GM21825 (cell line): ENCODE data around the gene LIPA.
"Not testable (repeated sequence)": the region's sequence is repeated elsewhere in the genome, so short reads cannot be mapped to it uniquely, and the experiment has no call there.

ENCODE experiments used
- ATAC-seq: cut with Tn5 transposase; IDR thresholded peaks from one replicate; pipeline ENCODE4 v1.9.1; 2021; ENCODE audit warnings: mild to moderate bottlenecking, moderate library complexity; ENCODE audit not compliant: unreplicated experiment

LIPA gene

GRCh38 chr10:89251409-89252224, at the start of gene LIPA:
Gene LIPA, minus strand, starts transcription at chr10:89251775. Its CDS starts 4,127 bp downstream, at chr10:89247648.
- peak; percentile 94 for ATAC-seq

GRCh38 chr10:89301232-89301631, 49.7 kb upstream of the LIPA start:
- ATAC-seq = peak; percentile 24

GRCh38 chr10:89299031-89299430, 47.5 kb upstream of the LIPA start:
- ATAC-seq = no peak

- no peak for ATAC-seq
Observed at GRCh38 chr10:89297791-89298190, 46.2 kb upstream of the LIPA start.

GRCh38 chr10:89297356-89297755, 45.8 kb upstream of the LIPA start:
- no peak for ATAC-seq

GRCh38 chr10:89296220-89296648, 44.7 kb upstream of the LIPA start:
- ATAC-seq = no peak

- ATAC-seq = peak; percentile 52
Observed at GRCh38 chr10:89295597-89295996, 44.0 kb upstream of the LIPA start.

- no peak for ATAC-seq
Observed at GRCh38 chr10:89294721-89295239, 43.2 kb upstream of the LIPA start.

GRCh38 chr10:89285303-89285702, 33.7 kb upstream of the LIPA start:
- not testable (repeated sequence) for ATAC-seq

GRCh38 chr10:89284711-89285110, 33.1 kb upstream of the LIPA start:
- not testable (repeated sequence) for ATAC-seq

GRCh38 chr10:89283936-89284475, 32.4 kb upstream of the LIPA start:
- ATAC-seq = no peak

- no peak for ATAC-seq
Observed at GRCh38 chr10:89283025-89283935, 31.7 kb upstream of the LIPA start.

GRCh38 chr10:89281606-89282395, 30.2 kb upstream of the LIPA start:
- ATAC-seq = no peak

- ATAC-seq = no peak
Observed at GRCh38 chr10:89280508-89280907, 28.9 kb upstream of the LIPA start.

- no peak for ATAC-seq
Observed at GRCh38 chr10:89279421-89279869, 27.9 kb upstream of the LIPA start.

GRCh38 chr10:89278900-89279392, 27.4 kb upstream of the LIPA start:
- no peak for ATAC-seq

- no peak for ATAC-seq
Observed at GRCh38 chr10:89278034-89278535, 26.5 kb upstream of the LIPA start.

- no peak for ATAC-seq
Observed at GRCh38 chr10:89275383-89275782, 23.8 kb upstream of the LIPA start.

GRCh38 chr10:89274928-89275327, 23.4 kb upstream of the LIPA start:
- no peak for ATAC-seq

GRCh38 chr10:89273680-89274079, 22.1 kb upstream of the LIPA start:
- no peak for ATAC-seq
